ENCODE measurements around the gene PPP1R8.
A peak's percentile ranks its signal among the peaks of the same experiment; 100 is the strongest.

The PPP1R8 gene

GRCh38 chr1:27862004-27862403, 31.4 kb downstream of the PPP1R8 start:
- H3K27ac ChIP-seq: peak overlapping the region; percentile 78; the same call in 1 of the 2 replicates

GRCh38 chr1:27862671-27863537, 32.3 kb downstream of the PPP1R8 start:
- ChIA-PET POLR2A (ENCODE audit: low non-redundant PET) (interaction anchor here (0.6 to 0.7 kb wide), 2 partner anchors 119 to 213 kb away, joined by 4 read pairs; no protein-coding TSS in a partner anchor), CTCF (interaction anchor here (0.6 kb wide), 2 partner anchors 21 to 41 kb away, joined by 3 to 4 read pairs; no protein-coding TSS in a partner anchor)
- DNase-seq (ENCODE audit: low spot score): peak; percentile 87

More at GRCh38 chr1:27862004-27862403, 31.4 kb downstream of the PPP1R8 start:
- CTCF ChIA-PET: no interaction called here
- no peak for DNase-seq (ENCODE audit: low spot score)
- POLR2A ChIA-PET (ENCODE audit: low non-redundant PET): no interaction called here
- TF ChIP-seq CTCF (conservative IDR thresholded peaks at IDR 0.05; ENCODE audit: low read depth): no peak

GRCh38 chr1:27863538-27863915, 32.9 kb downstream of the PPP1R8 start:
- peak overlapping the region; percentile 78 for H3K27ac ChIP-seq
- TF ChIP-seq CTCF (conservative IDR thresholded peaks at IDR 0.05; ENCODE audit: low read depth): no peak
- DNase-seq (ENCODE audit: low spot score): no peak
- ChIA-PET POLR2A (ENCODE audit: low non-redundant PET) (interaction anchor here (0.6 to 0.8 kb wide), 3 partner anchors 56 to 213 kb away, joined by 3 to 4 read pairs (median 4); no protein-coding TSS in a partner anchor), CTCF (interaction anchor here (0.6 kb wide), 2 partner anchors 22 to 40 kb away, joined by 3 to 4 read pairs; no protein-coding TSS in a partner anchor)

More at GRCh38 chr1:27862671-27863537, 32.3 kb downstream of the PPP1R8 start:
- TF ChIP-seq CTCF (conservative IDR thresholded peaks at IDR 0.05; ENCODE audit: low read depth): no peak
- H3K27ac ChIP-seq: peak overlapping the region; percentile 78

GRCh38 chr1:27864264-27864895, 33.8 kb downstream of the PPP1R8 start:
- ChIA-PET CTCF (interaction anchor here (0.6 kb wide), 1 partner anchor 31 kb away, joined by 4 read pairs; no protein-coding TSS in a partner anchor), POLR2A (ENCODE audit: low non-redundant PET) (interaction anchor here (0.8 kb wide), 1 partner anchor 55 kb away, joined by 3 read pairs; no protein-coding TSS in a partner anchor)
- no peak for DNase-seq (ENCODE audit: low spot score)
- H3K27ac ChIP-seq: peak overlapping the region; percentile 78
- no peak for TF ChIP-seq CTCF (conservative IDR thresholded peaks at IDR 0.05; ENCODE audit: low read depth)

GRCh38 chr1:27865821-27866220, 35.2 kb downstream of the PPP1R8 start:
- no peak overlapping the region for H3K27ac ChIP-seq
- ChIA-PET CTCF (interaction anchor here (0.6 kb wide), 1 partner anchor 451 kb away, joined by 4 read pairs; no protein-coding TSS in a partner anchor), POLR2A (ENCODE audit: low non-redundant PET) (interaction anchor here (0.7 kb wide), 1 partner anchor 15 kb away, joined by 3 read pairs; no protein-coding TSS in a partner anchor)
- TF ChIP-seq CTCF (conservative IDR thresholded peaks at IDR 0.05; ENCODE audit: low read depth): no peak
- DNase-seq (ENCODE audit: low spot score): no peak

GRCh38 chr1:27868556-27868931, 38.0 kb downstream of the PPP1R8 start:
- DNase-seq (ENCODE audit: low spot score): no peak
- ChIA-PET POLR2A (ENCODE audit: low non-redundant PET) (no interaction called here), CTCF (interaction anchor here (0.5 to 1.0 kb wide), 2 partner anchors 11 to 1171 kb away, joined by 3 read pairs; no protein-coding TSS in a partner anchor)
- no peak for TF ChIP-seq CTCF (conservative IDR thresholded peaks at IDR 0.05; ENCODE audit: low read depth)
- H3K27ac ChIP-seq: peak overlapping the region; percentile 6; the same call in 1 of the 2 replicates
